Measurements from ENCODE around the gene PPIL6.

PPIL6 gene

DNA sequence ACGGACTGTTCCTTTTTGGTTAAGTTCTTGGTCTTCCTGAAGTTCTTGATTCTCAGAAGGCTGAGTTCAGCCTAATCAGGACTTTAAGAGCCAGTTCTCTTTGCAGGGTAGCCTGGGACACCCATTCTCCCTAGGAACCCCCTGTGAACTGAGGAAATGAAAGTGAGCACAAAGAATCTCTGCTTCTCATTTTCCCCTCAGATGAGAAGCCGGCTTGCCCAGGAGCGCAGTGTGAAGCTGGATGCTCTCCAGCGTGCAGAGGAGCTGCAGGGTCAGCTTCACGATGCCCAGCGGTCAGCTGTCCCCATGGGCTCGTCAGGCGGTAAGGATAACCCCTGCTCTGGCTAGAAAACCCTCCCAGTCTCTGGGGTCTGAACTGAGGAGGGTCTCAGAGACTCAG is 92.2 kb downstream of the PPIL6 start:
- no peak overlapping the region for H3K27ac ChIP-seq (ENCODE audit: low read length)
- no peaks in the 10 kb centered on the region for H3K36me3 ChIP-seq (ENCODE audit: control insufficient read depth, low read depth, low read length)
- no peak overlapping the region for H3K9ac ChIP-seq (ENCODE audit: low read length)
- no peaks in the 10 kb centered on the region for H3K9me3 ChIP-seq (ENCODE audit: control insufficient read depth, low read depth, low read length)
- no peak overlapping the region for H3K4me3 ChIP-seq (ENCODE audit: low read length)
- H3K4me1 ChIP-seq (ENCODE audit: control insufficient read depth, low read depth, low read length): no peaks in the 10 kb centered on the region
- no peaks in the 10 kb centered on the region for H3K27me3 ChIP-seq (ENCODE audit: control insufficient read depth, insufficient read depth, low read length)

DNA sequence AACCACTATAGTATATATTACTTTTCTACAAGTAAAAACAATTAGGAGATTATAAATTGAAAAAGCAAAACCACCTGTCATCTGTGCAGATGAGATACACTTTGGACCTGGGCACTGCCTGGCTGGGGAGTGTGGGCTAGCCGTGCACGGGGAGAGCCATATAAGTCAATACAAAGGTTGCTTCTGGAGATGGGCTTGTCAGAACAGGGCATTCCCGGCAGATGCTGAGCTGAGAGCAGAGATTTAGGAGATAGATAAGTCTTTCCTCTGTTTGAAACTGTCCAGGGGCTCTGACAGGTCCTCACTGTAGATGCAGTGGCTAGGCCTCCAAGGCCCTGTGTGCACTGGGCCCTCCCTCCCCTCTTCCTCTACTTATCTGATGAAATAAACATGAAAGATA is 92.6 kb downstream of the PPIL6 start:
- no peak overlapping the region for H3K9ac ChIP-seq (ENCODE audit: low read length)
- H3K27me3 ChIP-seq (ENCODE audit: control insufficient read depth, insufficient read depth, low read length): no peaks in the 10 kb centered on the region
- no peak overlapping the region for H3K27ac ChIP-seq (ENCODE audit: low read length)
- no peaks in the 10 kb centered on the region for H3K4me1 ChIP-seq (ENCODE audit: control insufficient read depth, low read depth, low read length)
- no peaks in the 10 kb centered on the region for H3K9me3 ChIP-seq (ENCODE audit: control insufficient read depth, low read depth, low read length)
- no peak overlapping the region for H3K4me3 ChIP-seq (ENCODE audit: low read length)
- H3K36me3 ChIP-seq (ENCODE audit: control insufficient read depth, low read depth, low read length): no peaks in the 10 kb centered on the region

DNA sequence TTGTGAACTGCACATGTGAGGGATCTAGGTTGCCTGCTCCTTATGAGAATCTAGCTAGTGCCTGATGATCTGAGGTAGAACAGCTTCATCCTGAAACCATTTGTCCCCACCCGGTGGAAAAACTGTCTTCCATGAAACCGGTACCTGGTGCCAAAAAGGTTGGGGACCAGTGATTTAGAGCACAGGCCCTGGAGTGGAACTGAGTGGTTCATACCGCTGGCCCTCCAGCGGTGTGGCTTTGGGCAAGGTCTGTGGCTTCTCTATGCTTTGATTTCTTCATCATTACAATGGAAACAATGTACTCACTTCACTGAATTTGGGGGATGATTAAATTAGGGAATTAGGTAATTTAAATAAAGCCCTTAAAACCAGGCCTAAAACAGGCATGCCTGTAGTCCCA is 94.4 kb downstream of the PPIL6 start:
- Histone ChIP-seq H3K9me3 (ENCODE audit: control insufficient read depth, low read depth, low read length) (no peaks in the 10 kb centered on the region), H3K4me1 (ENCODE audit: control insufficient read depth, low read depth, low read length) (no peaks in the 10 kb centered on the region), H3K4me3 (ENCODE audit: low read length) (no peak overlapping the region), H3K27me3 (ENCODE audit: control insufficient read depth, insufficient read depth, low read length) (no peaks in the 10 kb centered on the region), H3K9ac (ENCODE audit: low read length) (no peak overlapping the region), H3K27ac (ENCODE audit: low read length) (no peak overlapping the region), H3K36me3 (ENCODE audit: control insufficient read depth, low read depth, low read length) (no peaks in the 10 kb centered on the region)

DNA sequence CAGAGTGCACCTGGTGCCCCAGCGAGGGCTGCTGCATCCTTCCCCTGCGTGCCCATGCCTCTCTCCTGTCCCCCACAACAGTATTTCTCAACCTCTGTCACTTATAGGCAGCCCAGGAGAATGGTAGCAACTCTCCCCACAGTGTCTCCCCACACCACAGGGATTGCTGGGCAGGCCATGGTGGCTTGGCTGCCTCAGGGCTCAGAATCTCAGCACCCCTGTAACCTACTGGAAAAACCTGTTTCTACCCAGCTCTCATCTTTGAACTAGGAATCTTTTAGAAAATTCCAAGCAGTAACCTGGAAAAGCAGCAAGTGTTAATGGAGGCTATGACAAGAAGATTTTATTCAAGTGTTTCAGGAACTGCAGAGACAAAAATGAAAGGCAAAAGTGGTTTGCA is 96.2 kb downstream of the PPIL6 start:
- Histone ChIP-seq H3K27ac (ENCODE audit: low read length) (no peak overlapping the region), H3K4me3 (ENCODE audit: low read length) (no peak overlapping the region), H3K4me1 (ENCODE audit: control insufficient read depth, low read depth, low read length) (no peaks in the 10 kb centered on the region), H3K9ac (ENCODE audit: low read length) (no peak overlapping the region), H3K36me3 (ENCODE audit: control insufficient read depth, low read depth, low read length) (no peaks in the 10 kb centered on the region), H3K9me3 (ENCODE audit: control insufficient read depth, low read depth, low read length) (no peaks in the 10 kb centered on the region), H3K27me3 (ENCODE audit: control insufficient read depth, insufficient read depth, low read length) (no peaks in the 10 kb centered on the region)

DNA sequence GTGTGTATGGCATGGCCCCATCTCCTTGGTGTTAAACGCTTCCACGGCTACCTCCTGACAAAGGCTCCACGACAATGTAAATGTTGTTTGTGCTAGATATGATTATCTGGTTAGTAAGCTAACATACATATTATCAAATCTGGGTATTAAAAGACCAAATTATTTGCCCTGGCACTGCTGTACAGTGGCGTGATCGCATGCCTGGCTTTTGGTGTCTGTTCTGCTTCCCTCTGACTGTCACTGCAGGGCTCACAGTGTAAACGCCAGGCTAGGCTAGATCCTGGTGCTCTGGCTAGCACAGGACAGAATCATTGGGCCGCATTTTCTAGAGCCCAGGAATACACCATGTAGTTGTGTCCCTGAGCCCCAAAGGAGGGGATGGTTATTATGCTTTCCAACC is 96.9 kb downstream of the PPIL6 start:
- Histone ChIP-seq H3K27me3 (ENCODE audit: control insufficient read depth, insufficient read depth, low read length) (no peaks in the 10 kb centered on the region), H3K27ac (ENCODE audit: low read length) (no peak overlapping the region), H3K4me1 (ENCODE audit: control insufficient read depth, low read depth, low read length) (no peaks in the 10 kb centered on the region), H3K4me3 (ENCODE audit: low read length) (no peak overlapping the region), H3K9me3 (ENCODE audit: control insufficient read depth, low read depth, low read length) (no peaks in the 10 kb centered on the region), H3K9ac (ENCODE audit: low read length) (no peak overlapping the region), H3K36me3 (ENCODE audit: control insufficient read depth, low read depth, low read length) (no peaks in the 10 kb centered on the region)

DNA sequence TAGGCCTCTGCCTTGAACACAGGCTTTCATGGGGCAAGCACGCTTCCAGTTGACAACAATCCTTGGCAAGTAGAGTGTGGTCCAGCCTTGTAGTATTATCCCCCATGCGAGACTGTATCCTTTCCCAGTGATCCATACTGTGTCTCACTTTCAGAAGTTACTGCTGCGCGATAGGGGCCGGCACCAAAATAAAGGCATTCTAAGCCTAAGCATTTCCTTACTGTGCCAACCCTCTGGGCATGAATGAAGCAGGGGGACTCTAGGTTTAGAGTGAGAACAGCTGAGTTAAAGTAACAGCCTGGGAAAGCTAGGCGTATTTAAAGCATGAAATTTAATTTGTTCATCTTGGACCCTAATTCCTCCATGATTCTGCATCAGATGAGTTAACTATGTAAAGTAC is 97.5 kb downstream of the PPIL6 start:
- Histone ChIP-seq H3K4me1 (ENCODE audit: control insufficient read depth, low read depth, low read length) (no peaks in the 10 kb centered on the region), H3K27me3 (ENCODE audit: control insufficient read depth, insufficient read depth, low read length) (no peaks in the 10 kb centered on the region), H3K9me3 (ENCODE audit: control insufficient read depth, low read depth, low read length) (no peaks in the 10 kb centered on the region), H3K27ac (ENCODE audit: low read length) (no peak overlapping the region), H3K9ac (ENCODE audit: low read length) (no peak overlapping the region), H3K36me3 (ENCODE audit: control insufficient read depth, low read depth, low read length) (no peaks in the 10 kb centered on the region), H3K4me3 (ENCODE audit: low read length) (no peak overlapping the region)

DNA sequence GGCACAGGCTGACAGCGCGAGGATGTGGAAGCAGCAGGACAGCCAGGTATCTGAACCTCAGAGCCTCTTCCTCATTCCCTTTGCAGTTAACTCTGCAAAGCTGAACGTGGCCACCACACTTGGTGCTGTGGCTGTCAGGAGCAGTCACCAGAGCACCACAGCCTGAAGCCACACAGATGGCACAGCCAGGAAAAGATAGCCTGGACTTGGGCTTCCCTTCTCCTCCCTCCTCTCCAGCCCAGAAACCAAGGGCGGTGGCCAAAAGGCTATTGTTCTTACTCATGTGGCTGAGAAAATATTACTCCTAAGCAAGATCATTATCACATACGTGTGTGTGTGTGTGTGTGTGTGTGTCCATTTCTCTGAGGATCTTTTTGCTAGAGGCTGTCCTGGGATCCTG is 97.9 kb downstream of the PPIL6 start:
- Histone ChIP-seq H3K9me3 (ENCODE audit: control insufficient read depth, low read depth, low read length) (no peaks in the 10 kb centered on the region), H3K9ac (ENCODE audit: low read length) (no peak overlapping the region), H3K4me1 (ENCODE audit: control insufficient read depth, low read depth, low read length) (no peaks in the 10 kb centered on the region), H3K27me3 (ENCODE audit: control insufficient read depth, insufficient read depth, low read length) (no peaks in the 10 kb centered on the region), H3K36me3 (ENCODE audit: control insufficient read depth, low read depth, low read length) (no peaks in the 10 kb centered on the region), H3K4me3 (ENCODE audit: low read length) (no peak overlapping the region), H3K27ac (ENCODE audit: low read length) (no peak overlapping the region)

DNA sequence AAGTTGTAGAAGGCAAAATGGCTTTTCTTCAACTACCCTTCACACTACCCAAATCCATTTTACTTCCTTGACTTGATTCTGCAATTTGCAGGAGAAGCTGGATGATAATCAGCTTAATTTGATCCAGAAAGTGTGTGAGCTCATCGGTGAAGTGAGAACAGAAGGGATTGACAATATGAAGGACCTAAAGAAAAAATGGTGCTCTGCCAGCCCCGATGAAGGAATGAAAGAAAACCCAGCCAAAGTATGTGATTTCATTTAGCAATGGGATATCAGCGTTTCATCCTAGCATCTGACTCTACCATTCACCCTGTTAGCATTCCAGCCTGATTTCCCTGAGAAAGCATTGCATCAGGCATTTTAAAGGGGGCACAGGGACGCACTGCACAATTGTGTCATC is 99.6 kb downstream of the PPIL6 start:
- no peaks in the 10 kb centered on the region for H3K27me3 ChIP-seq (ENCODE audit: control insufficient read depth, insufficient read depth, low read length)
- H3K4me1 ChIP-seq (ENCODE audit: control insufficient read depth, low read depth, low read length): no peaks in the 10 kb centered on the region
- no peaks in the 10 kb centered on the region for H3K36me3 ChIP-seq (ENCODE audit: control insufficient read depth, low read depth, low read length)
- H3K27ac ChIP-seq (ENCODE audit: low read length): no peak overlapping the region
- no peak overlapping the region for H3K9ac ChIP-seq (ENCODE audit: low read length)
- H3K4me3 ChIP-seq (ENCODE audit: low read length): no peak overlapping the region
- no peaks in the 10 kb centered on the region for H3K9me3 ChIP-seq (ENCODE audit: control insufficient read depth, low read depth, low read length)
